Coronary artery (tissue), 2 donors: ENCODE data around the gene TAOK3.
"Not testable (repeated sequence)": the region's sequence is repeated elsewhere in the genome, so short reads cannot be mapped to it uniquely, and the experiment has no call there.

Experiments
- DNase-seq: peaks from one replicate; pipeline ENCODE4 v3.0.0-alpha.2; 2017; ENCODE audit warnings: low spot score
- H3K27ac ChIP-seq, 2 donors: fragments of 200-600 bp; sonication (generic); one replicate each; pipeline ENCODE4 v1.5.1; 2016 to 2019
- H3K4me3 ChIP-seq: fragments of 200-600 bp; sonication (generic); 2 replicates; pipeline ENCODE4 v1.5.1; 2016; ENCODE audit warnings: mild to moderate bottlenecking, moderate library complexity
- TF ChIP-seq, protein P1 (sequence below): fragments of 200-600 bp; sonication (generic); IDR thresholded peaks from one replicate; pipeline ENCODE4 v1.5.1; 2019; ENCODE audit warnings: antibody characterized with exemption

Gene TAOK3

DNA sequence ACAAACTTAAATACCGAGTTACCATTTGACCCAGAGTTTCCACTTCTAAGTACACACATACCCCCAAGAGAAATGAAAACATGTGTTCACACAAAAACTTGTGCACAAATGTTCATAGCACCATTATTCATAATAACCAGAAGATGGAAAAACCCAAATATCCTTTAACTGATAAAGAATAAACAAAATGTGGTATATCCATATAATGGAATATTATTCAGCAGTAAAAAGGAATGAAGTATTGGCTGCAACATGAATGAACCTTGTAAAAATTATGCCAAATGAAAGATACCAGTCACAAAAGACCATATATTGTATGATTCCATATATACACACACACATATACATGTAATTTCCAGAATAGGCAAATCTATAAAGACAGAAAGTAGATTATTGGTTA is 116.4 kb downstream of the TAOK3 start:
- TF ChIP-seq, protein P1, sequence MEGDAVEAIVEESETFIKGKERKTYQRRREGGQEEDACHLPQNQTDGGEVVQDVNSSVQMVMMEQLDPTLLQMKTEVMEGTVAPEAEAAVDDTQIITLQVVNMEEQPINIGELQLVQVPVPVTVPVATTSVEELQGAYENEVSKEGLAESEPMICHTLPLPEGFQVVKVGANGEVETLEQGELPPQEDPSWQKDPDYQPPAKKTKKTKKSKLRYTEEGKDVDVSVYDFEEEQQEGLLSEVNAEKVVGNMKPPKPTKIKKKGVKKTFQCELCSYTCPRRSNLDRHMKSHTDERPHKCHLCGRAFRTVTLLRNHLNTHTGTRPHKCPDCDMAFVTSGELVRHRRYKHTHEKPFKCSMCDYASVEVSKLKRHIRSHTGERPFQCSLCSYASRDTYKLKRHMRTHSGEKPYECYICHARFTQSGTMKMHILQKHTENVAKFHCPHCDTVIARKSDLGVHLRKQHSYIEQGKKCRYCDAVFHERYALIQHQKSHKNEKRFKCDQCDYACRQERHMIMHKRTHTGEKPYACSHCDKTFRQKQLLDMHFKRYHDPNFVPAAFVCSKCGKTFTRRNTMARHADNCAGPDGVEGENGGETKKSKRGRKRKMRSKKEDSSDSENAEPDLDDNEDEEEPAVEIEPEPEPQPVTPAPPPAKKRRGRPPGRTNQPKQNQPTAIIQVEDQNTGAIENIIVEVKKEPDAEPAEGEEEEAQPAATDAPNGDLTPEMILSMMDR, result no peak
- no peak overlapping the region for H3K27ac ChIP-seq
- no peak overlapping the region for H3K4me3 ChIP-seq
- DNase-seq, result no peak

GRCh38 chr12:118249547-118249946 is 123.2 kb downstream of the TAOK3 start:
- no peak for DNase-seq
- TF ChIP-seq, protein P1, result no peak
- Histone ChIP-seq H3K4me3 (no peak overlapping the region), H3K27ac (no peak overlapping the region)

- H3K4me3 ChIP-seq, DNase-seq, H3K27ac ChIP-seq: not testable (repeated sequence)
Observed at GRCh38 chr12:118245886-118246285, 126.8 kb downstream of the TAOK3 start.

DNA sequence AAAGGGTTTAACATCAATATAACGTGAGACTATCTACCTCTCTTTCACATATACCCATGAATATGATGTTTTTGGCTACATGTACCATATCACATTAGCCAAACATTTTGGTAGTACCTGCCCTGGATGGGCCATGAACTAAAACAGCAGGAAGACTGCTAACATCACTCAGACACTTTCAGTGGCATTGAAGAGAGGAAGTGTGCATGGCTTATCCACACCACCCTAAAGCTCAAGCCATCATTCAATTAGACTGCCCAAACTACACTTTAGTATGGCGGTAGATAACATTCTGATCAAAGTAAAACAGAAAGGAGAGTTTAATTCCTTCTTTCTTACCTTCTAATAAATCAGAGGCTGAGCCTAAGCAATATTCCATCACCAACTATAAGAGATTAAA is 133.8 kb downstream of the TAOK3 start:
- no peak overlapping the region for H3K27ac ChIP-seq
- TF ChIP-seq, protein P1, result no peak
- no peak overlapping the region for H3K4me3 ChIP-seq
- DNase-seq, result no peak

- DNase-seq, result no peak
- TF ChIP-seq, protein P1, result no peak
- H3K4me3 ChIP-seq, result no peak overlapping the region
- H3K27ac ChIP-seq, result no peak overlapping the region
Observed at GRCh38 chr12:118237908-118238307, 134.8 kb downstream of the TAOK3 start.

GRCh38 chr12:118237052-118237665 is 135.5 kb downstream of the TAOK3 start:
- no peak overlapping the region for H3K27ac ChIP-seq
- TF ChIP-seq, protein P1, result no peak
- no peak for DNase-seq
- H3K4me3 ChIP-seq, result no peak overlapping the region

- Histone ChIP-seq H3K4me3 (no peak overlapping the region), H3K27ac (no peak overlapping the region)
- DNase-seq, result no peak
- TF ChIP-seq, protein P1, result no peak
Observed at GRCh38 chr12:118220702-118221101, 152.0 kb downstream of the TAOK3 start.

DNA sequence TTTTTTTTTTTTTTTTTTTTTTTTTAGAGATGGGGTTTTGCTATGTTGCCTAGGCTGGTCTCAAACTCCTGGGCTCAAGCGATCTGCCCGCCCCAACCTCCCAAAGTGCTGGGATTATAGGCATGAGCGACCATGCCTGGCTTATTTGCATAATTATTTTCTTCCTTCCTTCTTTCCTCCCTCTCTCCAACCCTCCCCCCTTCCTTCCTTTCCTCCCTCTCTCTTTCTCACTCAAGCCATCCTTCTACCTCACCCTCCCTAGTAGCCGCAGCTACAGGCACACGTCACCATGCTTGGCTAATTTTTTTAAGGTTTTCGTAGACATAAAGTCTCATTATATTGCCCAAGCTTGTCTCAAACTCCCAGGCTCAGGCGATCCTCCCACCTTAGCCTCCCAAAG is 152.9 kb downstream of the TAOK3 start:
- TF ChIP-seq, protein P1, result no peak
- DNase-seq, result no peak
- Histone ChIP-seq H3K27ac (no peak overlapping the region), H3K4me3 (no peak overlapping the region)
